Transverse colon (tissue), 4 donors: ENCODE results near the gene HSF5. TPM values are rescaled to one million over a fixed set of nuclear protein-coding genes. Genes with fewer than 3 reads are reported as not detected.
A peak's percentile ranks its signal among the peaks of the same experiment; 100 is the strongest.

Source experiments
- DNase-seq: peaks from one replicate; pipeline ENCODE4 v3.0.0-alpha.2; 2019
- H3K27ac ChIP-seq, 4 donors: fragments of 200-600 bp; sonication (generic); 2 replicates each; pipeline ENCODE4 v1.5.1; 2016 to 2018; ENCODE audit warnings: inconsistent platforms in 4 of 4
- H3K27me3 ChIP-seq: fragments of 200-600 bp; sonication (generic); 2 replicates; pipeline ENCODE4 v1.5.1; 2017; ENCODE audit warnings: inconsistent platforms
- H3K36me3 ChIP-seq, 4 donors: fragments of 200-600 bp; sonication (generic); 2 replicates each; pipeline ENCODE4 v1.5.1; 2017 to 2019; ENCODE audit warnings: inconsistent platforms in 4 of 4
- H3K4me1 ChIP-seq, 4 donors: fragments of 200-600 bp; sonication (generic); 2 replicates each; pipeline ENCODE4 v1.5.1; 2017 to 2020; ENCODE audit warnings: inconsistent platforms in 4 of 4
- H3K4me3 ChIP-seq, 4 donors: fragments of 200-600 bp; sonication (generic); 1 replicate in 1 of 4; 2 replicates in 3 of 4; pipeline versions ENCODE4 v1.5.1 to v1.6.1; 2017 to 2019; ENCODE audit warnings: inconsistent platforms in 4 of 4
- H3K9me3 ChIP-seq, 2 donors: fragments of 200-600 bp; sonication (generic); 2 replicates each; pipeline ENCODE4 v1.5.1; 2017 to 2019; ENCODE audit warnings: inconsistent platforms in 2 of 2
- CTCF ChIP-seq, 5 experiments: fragments of 200-600 bp in 3 of 5; fragments of 450-650 bp in 2 of 5; sonication (generic) in 3 of 5; IDR thresholded peaks; 1 replicate in 2 of 5; 2 replicates in 3 of 5; pipeline ENCODE4 v1.5.1; 2016 to 2017; ENCODE audit warnings: antibody characterized with exemption in 5 of 5, inconsistent platforms in 3 of 5, mild to moderate bottlenecking in 2 of 5, moderate library complexity in 1 of 5
- EP300 ChIP-seq: sonication (generic); formaldehyde crosslinking; IDR thresholded peaks from one replicate; pipeline ENCODE4 v1.6.1; 2017; ENCODE audit warnings: antibody characterized with exemption, low read depth
- POLR2A ChIP-seq: fragments of 450-650 bp; IDR thresholded peaks from one replicate; pipeline ENCODE4 v1.6.1; 2016; ENCODE audit warnings: antibody characterized with exemption, mild to moderate bottlenecking, moderate library complexity
- POLR2AphosphoS5 ChIP-seq, 3 donors: sonication (generic); formaldehyde crosslinking; IDR thresholded peaks; one replicate each; pipeline ENCODE4 v1.6.1; 2016; ENCODE audit warnings: antibody characterized with exemption in 3 of 3
- WGBS, 2 donors: methylation state at CpG; one replicate each; pipeline ENCODE4 v1.1.5; 2018; ENCODE audit warnings: low coverage in 1 of 2; 5-methylcytosine and 5-hydroxymethylcytosine counted together
- in situ Hi-C, 4 donors: fragments of 200-750 bp; cut with MboI; loops; one replicate each; pipeline versions ENCODE4 v1.15.0 to v1.15.1; 2017; ENCODE audit warnings: low sequenced_read_pairs in 3 of 4, low pct_ligation_motif_present in 1 of 4, low pct_unique_long_range_greater_than_20kb in 1 of 4
- intact Hi-C: fragments of 100-400 bp; cut with DNase I; formaldehyde crosslinking; loops from one replicate; pipeline ENCODE4 v1.15.1; 2023; ENCODE audit warnings: low total_unique reads
- total RNA-seq, 4 donors: library from RNA; depleted of rRNA; stranded (reverse); fragments of >200 nt; gene quantifications; one replicate each; pipeline ENCODE4 v1.1.0, GENCODE V29; 2016

The HSF5 gene
- total RNA-seq, 4 donors from 2014 or later = 0.16 TPM; not detected in 3

- TF ChIP-seq POLR2AphosphoS5 (IDR thresholded peaks at IDR 0.05) (no peak), CTCF (IDR thresholded peaks at IDR 0.05) (no peak), EP300 (no peak), POLR2A (no peak)
- DNase-seq = no peak
- intact Hi-C loops = no loop called here
- Histone ChIP-seq H3K4me1 (no peaks in the 10 kb centered on the region), H3K9me3 (no peaks in the 10 kb centered on the region), H3K4me3 (no peak overlapping the region), H3K36me3 (no peaks in the 10 kb centered on the region), H3K27ac (no peak overlapping the region), H3K27me3 (no peaks in the 10 kb centered on the region)
- in situ Hi-C loops = no loop called here
Observed at GRCh38 chr17:58455491-58455890, 32.7 kb downstream of the HSF5 start.

- TF ChIP-seq POLR2AphosphoS5 (IDR thresholded peaks at IDR 0.05) (no peak), EP300 (no peak), CTCF (IDR thresholded peaks at IDR 0.05) (no peak)
- no peak for DNase-seq
- no peaks in the 10 kb centered on the region for H3K36me3 ChIP-seq
- WGBS, 2 donors = 81% methylated on average over 1 of the region's 1 CpG; no CpG with 5 or more reads in 1 of the 2 donors
- H3K27ac ChIP-seq = no peak overlapping the region
- no peak overlapping the region for H3K4me3 ChIP-seq
- H3K9me3 ChIP-seq = no peaks in the 10 kb centered on the region
- no peaks in the 10 kb centered on the region for H3K4me1 ChIP-seq
- no peaks in the 10 kb centered on the region for H3K27me3 ChIP-seq
- in situ Hi-C loops = no loop called here
- intact Hi-C loops = no loop called here
Observed at GRCh38 chr17:58452738-58453137, 35.5 kb downstream of the HSF5 start.

GRCh38 chr17:58447039-58447975, 40.9 kb downstream of the HSF5 start:
- H3K27me3 ChIP-seq = no peaks in the 10 kb centered on the region
- intact Hi-C loops = no loop called here
- in situ Hi-C loops = loop anchor here in 3 of 4 donors (5.0 to 10.0 kb wide), 2 partner anchors 130 to 133 kb away; no protein-coding TSS in a partner anchor

More at GRCh38 chr17:58447039-58447975, 40.9 kb downstream of the HSF5 start:
- Histone ChIP-seq H3K27ac (no peak overlapping the region), H3K36me3 (no peaks in the 10 kb centered on the region), H3K4me1 (no peaks in the 10 kb centered on the region), H3K9me3 (no peaks in the 10 kb centered on the region), H3K4me3 (no peak overlapping the region)
- TF ChIP-seq POLR2A (no peak), CTCF (IDR thresholded peaks at IDR 0.05) (peak; percentile 50 to 79 (median 65)), EP300 (no peak), POLR2AphosphoS5 (IDR thresholded peaks at IDR 0.05) (no peak)
- 77 to 95% methylated on average over 4 to 9 of the region's 9 CpGs for WGBS, 2 donors
- peak; percentile 81 for DNase-seq
